Colonic mucosa (tissue), 4 donors: Measurements from ENCODE around the gene EFCAB7. TPM values are rescaled to one million over a fixed set of nuclear protein-coding genes. Genes with fewer than 3 reads are reported as not detected.

Experiments
- DNase-seq: peaks from one replicate; pipeline ENCODE4 v3.0.0-alpha.2; 2020
- H3K27ac ChIP-seq: fragments of 200-600 bp; one replicate; pipeline ENCODE4 v1.8.0; 2021
- H3K27me3 ChIP-seq: fragments of 200-600 bp; one replicate; pipeline ENCODE4 v1.8.0; 2021
- H3K36me3 ChIP-seq: fragments of 200-600 bp; one replicate; pipeline ENCODE4 v1.8.0; 2021
- H3K4me1 ChIP-seq: fragments of 200-600 bp; one replicate; pipeline ENCODE4 v1.8.0; 2021; ENCODE audit warnings: mild to moderate bottlenecking
- H3K4me3 ChIP-seq: fragments of 200-600 bp; one replicate; pipeline ENCODE4 v1.8.0; 2021
- H3K9ac ChIP-seq, 2 donors: one replicate each; pipeline ENCODE4 v1.7.0; 2013; ENCODE audit warnings: control low read depth in 2 of 2, low read depth in 2 of 2, low read length in 2 of 2
- H3K9me3 ChIP-seq: fragments of 200-600 bp; one replicate; pipeline ENCODE4 v1.8.0; 2021
- intact Hi-C: fragments of 100-400 bp; cut with DNase I; formaldehyde crosslinking; loops from one replicate; pipeline ENCODE4 v1.14.1; 2022
- total RNA-seq, 2 donors: library from RNA; stranded (reverse); fragmentation: NEBNext Ultra II Directional in 1 of 2; extraction: Animal tissue kit (Norgen Biotek cat#: 25700) in 1 of 2; gene quantifications; one replicate each; pipeline ENCODE4 v1.2.1, GENCODE V29; 2021
- TF ChIP-seq, protein P1 (sequence below): fragments of 200-600 bp; IDR thresholded peaks from one replicate; pipeline ENCODE4 v1.8.0; 2022; ENCODE audit warnings: antibody characterized with exemption, mild to moderate bottlenecking
- donor health status: healthy.
- donor health status: DM: no; HTN: no; CAD: no.
- donor health status: DM: no; HTN: no; CAD: no.

Gene EFCAB7
- total RNA-seq, 2 donors from 2014 or later: 2.0 to 3.8 TPM

DNA sequence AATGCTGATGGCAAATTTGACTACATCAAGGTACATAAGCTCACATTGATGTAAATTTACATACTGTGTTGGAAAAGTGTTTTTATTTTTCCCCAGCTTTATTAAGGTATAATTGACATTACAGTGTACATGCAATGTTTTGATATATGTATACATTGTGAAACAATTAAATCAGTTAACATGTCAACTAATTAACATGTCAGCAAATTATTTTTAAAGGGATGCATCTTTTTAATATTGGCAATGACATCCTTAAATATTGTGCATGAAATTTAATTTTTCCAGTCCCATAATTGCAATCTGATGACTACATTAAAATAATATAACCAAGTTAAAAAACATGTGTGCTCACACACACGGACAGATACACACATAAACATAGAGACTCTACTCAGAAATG is 9.4 kb downstream of the EFCAB7 start:
- TF ChIP-seq, protein P1, sequence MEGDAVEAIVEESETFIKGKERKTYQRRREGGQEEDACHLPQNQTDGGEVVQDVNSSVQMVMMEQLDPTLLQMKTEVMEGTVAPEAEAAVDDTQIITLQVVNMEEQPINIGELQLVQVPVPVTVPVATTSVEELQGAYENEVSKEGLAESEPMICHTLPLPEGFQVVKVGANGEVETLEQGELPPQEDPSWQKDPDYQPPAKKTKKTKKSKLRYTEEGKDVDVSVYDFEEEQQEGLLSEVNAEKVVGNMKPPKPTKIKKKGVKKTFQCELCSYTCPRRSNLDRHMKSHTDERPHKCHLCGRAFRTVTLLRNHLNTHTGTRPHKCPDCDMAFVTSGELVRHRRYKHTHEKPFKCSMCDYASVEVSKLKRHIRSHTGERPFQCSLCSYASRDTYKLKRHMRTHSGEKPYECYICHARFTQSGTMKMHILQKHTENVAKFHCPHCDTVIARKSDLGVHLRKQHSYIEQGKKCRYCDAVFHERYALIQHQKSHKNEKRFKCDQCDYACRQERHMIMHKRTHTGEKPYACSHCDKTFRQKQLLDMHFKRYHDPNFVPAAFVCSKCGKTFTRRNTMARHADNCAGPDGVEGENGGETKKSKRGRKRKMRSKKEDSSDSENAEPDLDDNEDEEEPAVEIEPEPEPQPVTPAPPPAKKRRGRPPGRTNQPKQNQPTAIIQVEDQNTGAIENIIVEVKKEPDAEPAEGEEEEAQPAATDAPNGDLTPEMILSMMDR: no peak
- no peak for DNase-seq
- Histone ChIP-seq H3K4me3 (no peak overlapping the region), H3K9me3 (no peaks in the 10 kb centered on the region), H3K36me3 (no peaks in the 10 kb centered on the region), H3K4me1 (no peaks in the 10 kb centered on the region), H3K9ac (no peak overlapping the region), H3K27ac (no peak overlapping the region), H3K27me3 (no peaks in the 10 kb centered on the region)
- intact Hi-C loops: no loop called here

DNA sequence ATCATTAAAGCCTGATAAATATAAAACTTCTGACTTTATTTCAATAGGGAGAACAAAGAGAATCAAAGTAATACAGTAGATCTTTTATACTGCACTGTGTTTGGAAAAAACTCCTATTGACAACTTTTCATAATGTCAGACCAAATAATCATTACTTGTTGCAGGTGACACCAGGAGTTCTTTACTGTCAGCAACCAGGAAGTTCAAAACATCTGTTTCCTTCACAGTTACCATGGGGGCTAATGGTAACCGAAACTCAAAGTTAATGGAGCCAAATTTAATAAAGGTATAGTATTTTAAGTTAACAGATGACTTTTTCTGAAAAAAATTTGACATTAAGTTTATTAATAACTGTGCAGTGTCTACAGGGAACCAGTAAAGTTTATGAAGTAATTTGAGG is 10.6 kb downstream of the EFCAB7 start:
- DNase-seq: no peak
- intact Hi-C loops: no loop called here
- no peaks in the 10 kb centered on the region for H3K27me3 ChIP-seq
- H3K36me3 ChIP-seq: no peaks in the 10 kb centered on the region
- no peak overlapping the region for H3K27ac ChIP-seq
- H3K4me1 ChIP-seq: no peaks in the 10 kb centered on the region
- H3K9ac ChIP-seq: no peak overlapping the region
- no peak overlapping the region for H3K4me3 ChIP-seq
- no peaks in the 10 kb centered on the region for H3K9me3 ChIP-seq
- TF ChIP-seq, protein P1: no peak

DNA sequence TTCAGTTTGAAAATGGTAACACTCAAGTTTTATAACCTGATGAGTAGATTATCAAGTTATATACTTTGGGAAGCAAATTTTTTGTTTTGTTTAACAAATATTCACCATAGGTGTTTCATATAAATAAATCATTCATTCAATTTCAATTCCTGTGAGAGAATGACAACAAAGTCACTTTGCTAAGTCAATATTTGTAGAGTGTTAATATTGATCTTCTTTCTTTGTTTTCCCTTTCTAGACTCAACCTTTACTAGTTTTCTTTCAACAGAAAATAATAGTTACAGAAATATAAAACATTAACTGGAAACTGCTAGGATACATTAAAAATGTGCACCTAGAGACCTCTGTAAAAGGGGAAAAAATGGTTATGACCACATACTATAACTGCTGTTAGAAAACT is 11.1 kb downstream of the EFCAB7 start:
- H3K4me3 ChIP-seq: no peak overlapping the region
- H3K9ac ChIP-seq: no peak overlapping the region
- DNase-seq: no peak
- no peaks in the 10 kb centered on the region for H3K9me3 ChIP-seq
- H3K27ac ChIP-seq: no peak overlapping the region
- intact Hi-C loops: no loop called here
- no peaks in the 10 kb centered on the region for H3K4me1 ChIP-seq
- TF ChIP-seq, protein P1: no peak
- no peaks in the 10 kb centered on the region for H3K27me3 ChIP-seq
- H3K36me3 ChIP-seq: no peaks in the 10 kb centered on the region

DNA sequence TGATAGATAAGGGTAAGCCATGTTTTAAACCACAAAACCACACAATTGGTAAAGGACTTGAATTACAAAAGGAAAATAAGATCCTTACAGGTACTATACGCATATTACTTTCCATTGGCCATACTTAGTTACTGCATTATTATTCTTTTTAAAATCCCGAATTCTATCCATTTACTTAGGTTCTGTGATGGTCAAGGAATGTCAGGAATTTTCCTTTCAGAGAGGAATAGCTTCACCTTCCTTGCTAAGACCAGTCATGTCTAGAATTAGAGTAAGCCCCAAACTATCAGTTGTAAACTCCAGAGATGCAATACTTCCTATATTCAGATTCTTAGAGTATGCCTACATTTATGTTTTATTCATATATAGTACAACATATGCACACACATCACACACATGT is 13.7 kb downstream of the EFCAB7 start:
- Histone ChIP-seq H3K27me3 (no peaks in the 10 kb centered on the region), H3K9me3 (no peaks in the 10 kb centered on the region), H3K36me3 (no peaks in the 10 kb centered on the region), H3K9ac (no peak overlapping the region), H3K27ac (no peak overlapping the region), H3K4me1 (no peaks in the 10 kb centered on the region), H3K4me3 (no peak overlapping the region)
- intact Hi-C loops: no loop called here
- DNase-seq: no peak
- TF ChIP-seq, protein P1: no peak

DNA sequence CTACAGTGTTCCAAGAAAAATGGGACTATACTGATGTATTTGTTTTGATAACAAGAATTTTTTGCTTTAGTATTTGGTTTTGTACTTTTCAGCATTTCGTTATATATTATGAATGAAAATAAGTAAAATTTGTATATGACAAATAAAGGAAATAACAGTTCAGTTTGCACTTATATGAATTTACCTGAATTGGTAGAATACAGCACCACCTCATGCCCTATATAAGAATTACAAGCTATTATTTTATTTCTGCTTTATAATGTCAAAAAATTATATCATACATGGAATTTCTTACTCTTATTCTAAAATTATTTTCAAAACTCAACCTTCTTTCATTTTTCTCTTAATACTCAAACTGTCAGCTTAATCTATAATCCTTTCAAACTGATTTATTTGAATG is 14.6 kb downstream of the EFCAB7 start:
- Histone ChIP-seq H3K9ac (no peak overlapping the region), H3K27me3 (no peaks in the 10 kb centered on the region), H3K4me1 (no peaks in the 10 kb centered on the region), H3K9me3 (no peaks in the 10 kb centered on the region), H3K4me3 (no peak overlapping the region), H3K27ac (no peak overlapping the region), H3K36me3 (no peaks in the 10 kb centered on the region)
- intact Hi-C loops: no loop called here
- DNase-seq: no peak
- TF ChIP-seq, protein P1: peak; percentile 49

DNA sequence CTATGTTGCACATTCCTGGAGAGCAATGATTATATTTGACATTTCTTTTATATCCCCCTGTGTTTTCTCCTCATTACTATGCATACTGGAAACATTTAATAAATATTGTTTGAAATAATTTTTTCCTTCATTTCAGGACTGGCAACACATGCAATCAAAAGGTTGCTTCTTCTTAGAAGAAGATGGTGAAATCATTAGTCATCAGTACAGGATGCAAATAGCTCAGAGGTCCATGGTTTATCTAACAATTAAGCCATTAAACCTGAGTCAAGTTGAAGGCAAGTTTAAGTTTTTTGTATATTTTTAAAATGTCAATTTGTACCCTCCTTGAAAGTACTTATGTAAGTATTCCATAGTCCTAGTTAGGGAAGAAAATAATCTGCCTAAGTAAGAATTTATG is 22.5 kb downstream of the EFCAB7 start:
- Histone ChIP-seq H3K27me3 (no peaks in the 10 kb centered on the region), H3K9ac (no peak overlapping the region), H3K4me1 (no peaks in the 10 kb centered on the region), H3K9me3 (no peaks in the 10 kb centered on the region), H3K36me3 (no peaks in the 10 kb centered on the region), H3K27ac (no peak overlapping the region), H3K4me3 (no peak overlapping the region)
- TF ChIP-seq, protein P1: no peak
- no peak for DNase-seq
- intact Hi-C loops: no loop called here
